GM12878 (cell line): ENCODE data around the gene SZRD1. TPM values are rescaled to one million over a fixed set of nuclear protein-coding genes. Genes with fewer than 3 reads are reported as not detected.

ENCODE experiments used
- ATAC-seq: fragments of 200-7000 bp; cut with Tn5 transposase; 3 replicates; pipeline ENCODE4 v1.9.1; 2020; ENCODE audit warnings: mild to moderate bottlenecking, moderate library complexity
- BruUV-seq: library from RNA; stranded (reverse); fragments of 400-500 nt; replicated peaks from 2 replicates; lab custom pipeline; 2021; lab: Mats Ljungman, UMichigan
- CTCF ChIA-PET: fragments of 300-600 bp; sonication (Branson Sonifier 250); formaldehyde crosslinking; extraction: SDS; loops from one replicate; lab custom pipeline; 2021; ENCODE audit warnings: inconsistent platforms; lab: Yijun Ruan, JAX
- POLR2A ChIA-PET: fragments of 350-600 bp; formaldehyde crosslinking; extraction: SDS; loops from one replicate; lab custom pipeline; 2021; ENCODE audit warnings: inconsistent platforms; lab: Charles Lee
- RAD21 ChIA-PET: fragments of 300-600 bp; sonication (Branson Sonifier 250); formaldehyde crosslinking; loops from one replicate; lab custom pipeline; 2023; ENCODE audit warnings: antibody characterized with exemption; ENCODE audit not compliant: unreplicated experiment; lab: Charles Lee
- SMC1A ChIA-PET: fragments of 300-600 bp; sonication (Branson Sonifier 250); formaldehyde crosslinking; loops from one replicate; lab custom pipeline; 2023; ENCODE audit not compliant: unreplicated experiment, uncharacterized antibody; lab: Charles Lee
- DNase-seq: peaks from one replicate; pipeline ENCODE4 v3.0.0-alpha.2; 2011; ENCODE audit warnings: low read depth, low spot score
- FAIRE-seq: peaks from 3 replicates; lab custom pipeline; 2011; peaks lifted over from hg19 to GRCh38; lab: Jason Lieb, UNC
- H2AFZ ChIP-seq: 2 replicates; pipeline ENCODE4 v1.6.0; 2011; ENCODE audit warnings: low read depth, low read length, control low read depth; ENCODE audit not compliant: control insufficient read depth
- H3K27ac ChIP-seq: 2 replicates; pipeline ENCODE4 v1.5.1; 2011; ENCODE audit warnings: control low read depth; ENCODE audit not compliant: control insufficient read depth, insufficient read depth
- H3K27me3 ChIP-seq, 2 experiments: replicated peaks in 1 of 2; 2 replicates each; pipeline versions ENCODE4 v1.6.0 to v1.6.1; 2011; ENCODE audit warnings: low read length in 1 of 2; ENCODE audit not compliant: control insufficient read depth in 2 of 2, insufficient read depth in 2 of 2
- H3K36me3 ChIP-seq, 2 experiments: 2 replicates each; pipeline ENCODE4 v1.5.1; 2011; ENCODE audit warnings: low read length in 1 of 2; ENCODE audit not compliant: control insufficient read depth in 2 of 2, insufficient read depth in 2 of 2
- H3K4me1 ChIP-seq: 2 replicates; pipeline ENCODE4 v1.6.1; 2011; ENCODE audit warnings: mild to moderate bottlenecking, low read length, moderate library complexity, mixed read lengths; ENCODE audit not compliant: control insufficient read depth, insufficient read depth
- H3K4me2 ChIP-seq: 2 replicates; pipeline ENCODE4 v1.6.0; 2011; ENCODE audit warnings: control low read depth; ENCODE audit not compliant: control insufficient read depth, insufficient read depth
- H3K4me3 ChIP-seq: fragments of 200-600 bp; sonication (generic); 2 replicates; pipeline ENCODE4 v1.5.1; 2016
- H3K79me2 ChIP-seq: 2 replicates; pipeline ENCODE4 v1.6.0; 2011; ENCODE audit warnings: low read length; ENCODE audit not compliant: control insufficient read depth, insufficient read depth
- H3K9ac ChIP-seq: 2 replicates; pipeline ENCODE4 v1.8.0; 2011; ENCODE audit warnings: low read length, control low read depth, mixed read lengths; ENCODE audit not compliant: control insufficient read depth, insufficient read depth
- H3K9me3 ChIP-seq: replicated peaks from 3 replicates; pipeline ENCODE4 v1.5.1; 2011; ENCODE audit warnings: mild to moderate bottlenecking, low read length; ENCODE audit not compliant: control insufficient read depth, insufficient read depth
- H4K20me1 ChIP-seq: 2 replicates; pipeline ENCODE4 v1.6.0; 2011; ENCODE audit not compliant: control insufficient read depth, insufficient read depth
- CHD1 ChIP-seq: IDR thresholded peaks from 2 replicates; pipeline ENCODE4 v1.6.1; 2012; ENCODE audit warnings: low read depth, low read length, improper control_type of control experiment
- EP300 ChIP-seq, 2 experiments: fragments of 150-350 bp in 1 of 2; IDR thresholded peaks; 2 replicates each; pipeline ENCODE4 v1.6.1; 2011 to 2012; ENCODE audit warnings: low read depth in 2 of 2, low read length in 2 of 2, borderline replicate concordance in 1 of 2, improper control_type of control experiment in 1 of 2, inconsistent platforms in 1 of 2; ENCODE audit not compliant: control insufficient read depth in 1 of 2
- PAX5 ChIP-seq: IDR thresholded peaks from 2 replicates; pipeline ENCODE4 v1.6.1; 2011; ENCODE audit warnings: low read depth, low read length, borderline replicate concordance
- POLR2AphosphoS2 ChIP-seq: IDR thresholded peaks from 2 replicates; pipeline ENCODE4 v1.6.1; 2011; ENCODE audit warnings: low read depth, mild to moderate bottlenecking, low read length, improper control_type of control experiment, moderate library complexity
- SMAD5 ChIP-seq: IDR thresholded peaks from 2 replicates; pipeline ENCODE4 v1.6.1; 2016; ENCODE audit warnings: antibody characterized with exemption, low read depth
- WGBS: methylation state at CpG from one replicate; pipeline ENCODE4 v1.1.6; 2016; ENCODE audit warnings: low lambda C conversion rate; ENCODE audit not compliant: insufficient replicate concordance, insufficient coverage; ENCODE audit errors: missing lambda C conversion rate; 5-methylcytosine and 5-hydroxymethylcytosine counted together
- in situ Hi-C: fragments of 300-500 bp; cut with MboI; formaldehyde crosslinking; loops from 9 replicates; pipeline ENCODE4 v1.14.3; 2018; ENCODE audit warnings: mixed read lengths
- intact Hi-C: fragments of 100-400 bp; cut with micrococcal nuclease; formaldehyde crosslinking; loops from one replicate; pipeline ENCODE4 v1.14.2; 2022; ENCODE audit not compliant: unreplicated experiment
- polyA plus RNA-seq, 11 experiments: library from polyadenylated mRNA; depleted of rRNA in 4 of 11; unstranded in 6 of 11; stranded (reverse) in 5 of 11; fragments of >200 nt; fragmentation: Nextera tagmentation in 4 of 11; fragmentation: Illumina TruSeq in 1 of 11; extraction: Ambion mirVana in 4 of 11; extraction: Trizol in 1 of 11; gene quantifications; 1 replicate in 1 of 11; 2 replicates in 10 of 11; pipeline versions ENCODE4 v1.2.1 to v1.2.3, GENCODE V29; 2011 to 2016; ENCODE audit warnings: inconsistent platforms in 2 of 11, missing spikeins in 2 of 11, low read depth in 1 of 11
- total RNA-seq, 4 experiments: library from RNA; depleted of rRNA in 3 of 4; stranded (reverse); fragments of >200 nt in 3 of 4; fragmentation: Illumina TruSeq in 1 of 4; extraction: Trizol in 1 of 4; gene quantifications; 2 replicates each; pipeline versions ENCODE4 v1.2.1 to v1.2.3, GENCODE V29; 2013 to 2021
- TF ChIP-seq, protein P1 (sequence below): IDR thresholded peaks from 2 replicates; pipeline ENCODE4 v1.6.1; 2011; ENCODE audit warnings: borderline replicate concordance, low read depth, mild to moderate bottlenecking, moderate library complexity, low read length; ENCODE audit not compliant: insufficient read depth, poor library complexity, severe bottlenecking
- TF ChIP-seq, protein P2 (sequence below): fragments of 450-650 bp; IDR thresholded peaks from 2 replicates; pipeline ENCODE4 v1.6.1; 2016; ENCODE audit warnings: mild to moderate bottlenecking
- TF ChIP-seq, protein P3 (sequence below): fragments of 150-350 bp; IDR thresholded peaks from 2 replicates; pipeline ENCODE4 v1.6.1; 2016; ENCODE audit warnings: low read depth, low read length

Gene SZRD1
- total and polyA plus RNA-seq, 10 of the 15 experiments (the other 5 are each of a cell fraction or from before 2014, with no cell fraction given) = 5.6 to 213 (median 113) TPM

DNA sequence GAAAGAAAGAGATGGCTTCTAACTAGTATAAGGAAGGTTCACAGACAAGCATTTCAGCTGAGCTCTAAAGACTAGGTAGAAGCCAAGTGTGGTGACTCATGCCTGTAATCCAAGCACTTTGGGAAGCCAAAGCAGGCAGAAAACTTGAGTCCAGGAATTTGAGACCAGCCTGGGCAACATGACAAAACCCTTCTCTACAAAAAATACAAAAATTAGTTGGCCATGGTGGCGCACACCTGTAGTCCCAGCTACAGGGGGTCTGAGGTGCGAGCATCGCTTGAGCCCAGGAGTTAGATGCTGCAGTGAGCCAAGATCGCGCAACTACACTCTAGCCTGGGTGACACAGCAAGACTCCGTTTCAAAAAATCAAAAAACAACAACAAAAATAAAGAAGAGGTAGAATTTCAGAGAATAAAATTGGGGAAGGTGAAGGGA, 42.6 kb upstream of the SZRD1 start:
- ChIA-PET SMC1A (interaction anchor here (1.3 kb wide), 1 partner anchor 11 kb away, joined by 3 read pairs; no protein-coding TSS in a partner anchor), RAD21 (interaction anchor here (0.5 kb wide), 1 partner anchor 10 kb away, joined by 4 read pairs; no protein-coding TSS in a partner anchor), POLR2A (interaction anchor here (0.6 to 1.4 kb wide), 2 partner anchors 16 to 28 kb away, joined by 4 to 7 read pairs; partner anchors contain the start of gene FBXO42), CTCF (interaction anchor here (0.6 kb wide), 1 partner anchor 526 kb away, joined by 3 read pairs; no protein-coding TSS in a partner anchor)
- Histone ChIP-seq H3K9me3 (no peaks in the 10 kb centered on the region; the same call in 2 of the 3 replicates), H3K27me3 (no peaks in the 10 kb centered on the region), H3K4me1 (peaks cover 18% of the 10 kb centered on the region), H4K20me1 (no peaks in the 10 kb centered on the region), H3K4me2 (no peak overlapping the region), H3K27ac (no peak overlapping the region), H2AFZ (no peak overlapping the region), H3K4me3 (no peak overlapping the region), H3K79me2 (peaks cover 10% of the 10 kb centered on the region), H3K9ac (no peak overlapping the region), H3K36me3 (no peaks in the 10 kb centered on the region; a peak in 1 of 4 replicates)
- BruUV-seq = no TSS peak
- ATAC-seq (no peak), DNase-seq (no peak), FAIRE-seq (no peak)
- in situ Hi-C loops = no loop called here
- intact Hi-C loops = no loop called here
- 96% methylated on average over 6 of the region's 6 CpGs for WGBS
- TF ChIP-seq, protein P1, sequence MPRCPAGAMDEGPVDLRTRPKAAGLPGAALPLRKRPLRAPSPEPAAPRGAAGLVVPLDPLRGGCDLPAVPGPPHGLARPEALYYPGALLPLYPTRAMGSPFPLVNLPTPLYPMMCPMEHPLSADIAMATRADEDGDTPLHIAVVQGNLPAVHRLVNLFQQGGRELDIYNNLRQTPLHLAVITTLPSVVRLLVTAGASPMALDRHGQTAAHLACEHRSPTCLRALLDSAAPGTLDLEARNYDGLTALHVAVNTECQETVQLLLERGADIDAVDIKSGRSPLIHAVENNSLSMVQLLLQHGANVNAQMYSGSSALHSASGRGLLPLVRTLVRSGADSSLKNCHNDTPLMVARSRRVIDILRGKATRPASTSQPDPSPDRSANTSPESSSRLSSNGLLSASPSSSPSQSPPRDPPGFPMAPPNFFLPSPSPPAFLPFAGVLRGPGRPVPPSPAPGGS = peak; percentile 50
- TF ChIP-seq PAX5 = no peak

DNA sequence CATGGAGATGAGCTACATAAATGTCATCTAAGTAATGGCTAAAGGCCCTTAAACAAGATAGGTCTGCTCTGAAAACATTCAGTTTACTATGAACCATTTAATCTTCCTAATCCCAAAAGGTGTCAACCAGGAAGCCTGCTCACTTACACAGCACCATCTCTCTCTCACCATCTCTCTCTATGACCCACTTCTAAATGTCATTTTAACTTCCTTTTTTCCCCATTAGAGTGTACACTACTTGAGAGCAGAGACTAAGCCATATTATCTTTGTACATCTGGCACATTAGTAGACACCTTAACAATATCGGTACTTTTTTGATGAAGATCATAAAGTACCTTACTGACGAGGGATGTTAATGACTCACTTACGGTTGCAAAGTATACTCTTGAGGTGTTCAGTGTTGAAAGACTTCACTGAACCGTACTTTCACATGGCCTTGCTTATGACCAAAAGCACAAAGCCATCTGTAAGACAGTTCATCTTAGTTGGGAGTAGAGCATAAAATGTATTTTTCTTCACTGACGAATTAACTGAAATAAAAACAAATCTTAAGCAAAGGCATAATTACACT, 40.1 kb upstream of the SZRD1 start:
- H3K79me2 ChIP-seq = peaks cover 7% of the 10 kb centered on the region
- SMC1A ChIA-PET = interaction anchor here (0.6 kb wide), 1 partner anchor 73 kb away, joined by 4 read pairs; no protein-coding TSS in a partner anchor
- H3K27ac ChIP-seq = no peak overlapping the region
- H3K4me3 ChIP-seq = no peak overlapping the region
- H3K9ac ChIP-seq = no peak overlapping the region
- H3K4me2 ChIP-seq = no peak overlapping the region
- in situ Hi-C loops = no loop called here
- DNase-seq = no peak
- RAD21 ChIA-PET = interaction anchor here (0.7 kb wide), 1 partner anchor 294 kb away, joined by 3 read pairs; no protein-coding TSS in a partner anchor
- no peaks in the 10 kb centered on the region; the same call in 2 of the 3 replicates for H3K9me3 ChIP-seq
- no peaks in the 10 kb centered on the region; a peak in 1 of 4 replicates for H3K36me3 ChIP-seq
- intact Hi-C loops = no loop called here
- no peaks in the 10 kb centered on the region for H4K20me1 ChIP-seq
- 74% methylated on average over 5 of the region's 5 CpGs for WGBS
- no peak overlapping the region for H2AFZ ChIP-seq
- POLR2A ChIA-PET = interaction anchor here (0.6 to 0.8 kb wide), 2 partner anchors 17 to 27 kb away, joined by 3 to 5 read pairs; no protein-coding TSS in a partner anchor
- FAIRE-seq = no peak
- H3K4me1 ChIP-seq = peaks cover 8% of the 10 kb centered on the region
- ATAC-seq = no peak
- H3K27me3 ChIP-seq = no peaks in the 10 kb centered on the region
- BruUV-seq = no TSS peak
- CTCF ChIA-PET = interaction anchor here (1.4 kb wide), 1 partner anchor 83 kb away, joined by 3 read pairs; no protein-coding TSS in a partner anchor
- no peak for TF ChIP-seq EP300 (IDR thresholded peaks at IDR 0.05; ENCODE audit: borderline replicate concordance in 1 of 2, control insufficient read depth in 1 of 2, low read depth in 2 of 2, low read length in 2 of 2)
- no peak for TF ChIP-seq CHD1
- no peak for TF ChIP-seq POLR2AphosphoS2
- TF ChIP-seq, protein P2, sequence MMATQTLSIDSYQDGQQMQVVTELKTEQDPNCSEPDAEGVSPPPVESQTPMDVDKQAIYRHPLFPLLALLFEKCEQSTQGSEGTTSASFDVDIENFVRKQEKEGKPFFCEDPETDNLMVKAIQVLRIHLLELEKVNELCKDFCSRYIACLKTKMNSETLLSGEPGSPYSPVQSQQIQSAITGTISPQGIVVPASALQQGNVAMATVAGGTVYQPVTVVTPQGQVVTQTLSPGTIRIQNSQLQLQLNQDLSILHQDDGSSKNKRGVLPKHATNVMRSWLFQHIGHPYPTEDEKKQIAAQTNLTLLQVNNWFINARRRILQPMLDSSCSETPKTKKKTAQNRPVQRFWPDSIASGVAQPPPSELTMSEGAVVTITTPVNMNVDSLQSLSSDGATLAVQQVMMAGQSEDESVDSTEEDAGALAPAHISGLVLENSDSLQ = no peak
- TF ChIP-seq, protein P3, sequence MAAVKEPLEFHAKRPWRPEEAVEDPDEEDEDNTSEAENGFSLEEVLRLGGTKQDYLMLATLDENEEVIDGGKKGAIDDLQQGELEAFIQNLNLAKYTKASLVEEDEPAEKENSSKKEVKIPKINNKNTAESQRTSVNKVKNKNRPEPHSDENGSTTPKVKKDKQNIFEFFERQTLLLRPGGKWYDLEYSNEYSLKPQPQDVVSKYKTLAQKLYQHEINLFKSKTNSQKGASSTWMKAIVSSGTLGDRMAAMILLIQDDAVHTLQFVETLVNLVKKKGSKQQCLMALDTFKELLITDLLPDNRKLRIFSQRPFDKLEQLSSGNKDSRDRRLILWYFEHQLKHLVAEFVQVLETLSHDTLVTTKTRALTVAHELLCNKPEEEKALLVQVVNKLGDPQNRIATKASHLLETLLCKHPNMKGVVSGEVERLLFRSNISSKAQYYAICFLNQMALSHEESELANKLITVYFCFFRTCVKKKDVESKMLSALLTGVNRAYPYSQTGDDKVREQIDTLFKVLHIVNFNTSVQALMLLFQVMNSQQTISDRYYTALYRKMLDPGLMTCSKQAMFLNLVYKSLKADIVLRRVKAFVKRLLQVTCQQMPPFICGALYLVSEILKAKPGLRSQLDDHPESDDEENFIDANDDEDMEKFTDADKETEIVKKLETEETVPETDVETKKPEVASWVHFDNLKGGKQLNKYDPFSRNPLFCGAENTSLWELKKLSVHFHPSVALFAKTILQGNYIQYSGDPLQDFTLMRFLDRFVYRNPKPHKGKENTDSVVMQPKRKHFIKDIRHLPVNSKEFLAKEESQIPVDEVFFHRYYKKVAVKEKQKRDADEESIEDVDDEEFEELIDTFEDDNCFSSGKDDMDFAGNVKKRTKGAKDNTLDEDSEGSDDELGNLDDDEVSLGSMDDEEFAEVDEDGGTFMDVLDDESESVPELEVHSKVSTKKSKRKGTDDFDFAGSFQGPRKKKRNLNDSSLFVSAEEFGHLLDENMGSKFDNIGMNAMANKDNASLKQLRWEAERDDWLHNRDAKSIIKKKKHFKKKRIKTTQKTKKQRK = no peak
- TF ChIP-seq SMAD5 = no peak
